C4-2B (cell line): ENCODE results near the gene PDE4B.
"Not testable (repeated sequence)": the region's sequence is repeated elsewhere in the genome, so short reads cannot be mapped to it uniquely, and the experiment has no call there.

Source experiments
- H3K27ac ChIP-seq: fragments of 450-650 bp; 2 replicates; pipeline ENCODE4 v1.5.1; 2017
- CTCF ChIP-seq: fragments of 450-650 bp; conservative IDR thresholded peaks from 2 replicates; pipeline ENCODE4 v1.5.1; 2017; ENCODE audit warnings: mild to moderate bottlenecking
- ZFX ChIP-seq: fragments of 450-650 bp; IDR thresholded peaks from 2 replicates; pipeline ENCODE4 v1.6.1; 2017

The PDE4B gene

DNA sequence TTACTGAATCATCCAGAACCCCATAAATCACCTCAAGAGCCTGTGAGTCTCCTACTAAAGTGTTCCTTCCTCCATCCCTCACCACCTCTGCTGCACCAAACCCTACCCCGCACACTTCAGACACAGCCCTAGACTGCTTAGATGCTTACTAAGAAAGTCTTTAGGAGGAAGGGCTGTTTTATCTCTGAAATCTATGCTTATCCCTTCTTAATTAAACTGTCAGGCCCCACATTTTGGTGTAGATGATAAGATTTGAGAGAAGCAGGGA, 524.5 kb downstream of the PDE4B start:
- H3K27ac ChIP-seq = no peak overlapping the region
- TF ChIP-seq ZFX = no peak
- no peak for TF ChIP-seq CTCF

DNA sequence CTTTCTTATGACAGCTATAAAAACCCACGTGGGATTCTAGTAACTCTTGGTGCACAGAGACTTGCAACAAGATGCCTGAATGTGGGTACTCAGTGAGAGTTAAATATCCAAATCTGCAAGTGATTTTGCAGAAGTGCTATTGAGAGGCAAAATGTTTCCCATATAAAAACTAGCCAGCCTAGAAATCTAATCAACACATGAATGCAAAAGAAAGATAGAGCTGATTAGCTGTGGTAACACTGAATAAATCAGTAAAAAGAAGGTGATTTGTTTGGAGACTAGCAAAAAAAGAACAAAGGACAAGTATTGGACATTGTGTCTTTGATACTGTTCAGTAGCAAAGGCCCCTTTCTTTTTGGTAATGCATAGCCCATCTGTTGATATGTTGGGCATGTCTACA, 527.5 kb downstream of the PDE4B start:
- TF ChIP-seq ZFX (no peak), CTCF (no peak)
- no peak overlapping the region for H3K27ac ChIP-seq

DNA sequence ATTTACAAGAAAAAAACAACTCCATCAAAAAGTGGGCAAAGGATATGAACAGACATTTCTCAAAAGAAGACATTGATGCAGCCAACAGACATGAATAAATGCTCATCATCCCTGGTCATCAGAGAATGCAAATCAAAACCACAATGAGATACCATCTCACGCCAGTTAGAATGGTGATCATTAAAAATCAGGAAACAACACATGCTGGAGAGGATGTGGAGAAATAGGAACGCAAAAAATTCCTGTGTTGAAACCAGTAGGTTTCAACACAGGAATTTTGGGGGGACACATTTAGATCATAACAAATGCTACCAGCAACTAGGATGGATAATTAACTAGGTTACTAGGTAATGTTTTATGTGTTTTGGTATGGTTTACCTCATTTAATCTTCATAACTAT, 529.8 kb downstream of the PDE4B start:
- H3K27ac ChIP-seq = not testable (repeated sequence)

DNA sequence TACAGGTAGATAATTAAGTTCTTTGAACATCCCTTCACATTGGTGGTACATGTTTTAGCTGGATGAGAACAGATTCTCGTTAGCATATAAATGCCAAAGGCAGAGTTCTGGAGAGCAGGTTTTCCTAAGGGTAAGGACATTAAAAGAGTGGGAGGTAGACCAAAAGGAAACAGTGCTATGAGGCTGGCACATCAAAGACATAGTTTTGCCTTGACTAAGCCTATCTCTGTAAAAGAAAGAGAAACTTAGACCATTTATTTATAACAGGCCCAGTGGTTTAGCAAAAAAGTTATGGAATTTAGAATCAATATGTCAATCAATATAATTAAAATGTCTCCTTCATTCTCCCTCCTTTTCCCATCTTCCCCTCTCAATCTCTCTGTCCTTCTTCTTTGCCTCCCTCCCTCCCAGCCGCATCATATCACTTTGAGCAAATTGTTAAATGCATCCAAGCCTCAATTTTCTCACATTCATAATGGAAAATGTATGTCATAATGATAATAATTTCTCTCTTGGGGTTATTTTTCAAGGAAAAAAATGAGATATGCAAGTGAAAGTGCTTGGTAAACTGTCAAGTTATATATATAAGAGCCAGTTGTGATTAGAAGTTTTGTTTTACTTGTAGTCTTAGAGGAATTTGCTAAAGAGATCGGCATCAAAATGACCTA, 531.4 kb downstream of the PDE4B start:
- H3K27ac ChIP-seq = no peak overlapping the region
- TF ChIP-seq ZFX = no peak
- no peak for TF ChIP-seq CTCF

- H3K27ac ChIP-seq = no peak overlapping the region
- TF ChIP-seq ZFX = no peak
- no peak for TF ChIP-seq CTCF
Measured at GRCh38 chr1:66325594-66326380, 533.1 kb downstream of the PDE4B start.

DNA sequence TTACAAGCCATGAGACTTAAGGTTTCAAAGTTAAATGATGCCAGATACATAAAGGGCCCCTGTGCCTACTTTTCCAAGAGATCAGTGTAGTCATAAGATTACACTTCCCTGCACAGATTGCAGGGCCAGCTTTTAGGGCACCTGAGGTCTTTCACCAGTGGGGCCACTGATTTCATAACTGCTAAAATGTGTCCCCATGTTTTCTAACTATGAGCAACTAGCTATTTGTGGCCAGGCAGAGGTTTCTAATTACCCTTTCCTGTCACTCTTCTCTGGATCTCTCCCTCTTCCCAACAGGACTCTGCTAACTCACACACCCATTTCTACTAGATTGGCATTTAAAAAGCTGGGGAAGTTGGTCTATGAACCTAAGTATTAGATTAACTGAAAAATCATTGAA, 534.2 kb downstream of the PDE4B start:
- no peak overlapping the region for H3K27ac ChIP-seq
- no peak for TF ChIP-seq CTCF
- TF ChIP-seq ZFX = no peak

DNA sequence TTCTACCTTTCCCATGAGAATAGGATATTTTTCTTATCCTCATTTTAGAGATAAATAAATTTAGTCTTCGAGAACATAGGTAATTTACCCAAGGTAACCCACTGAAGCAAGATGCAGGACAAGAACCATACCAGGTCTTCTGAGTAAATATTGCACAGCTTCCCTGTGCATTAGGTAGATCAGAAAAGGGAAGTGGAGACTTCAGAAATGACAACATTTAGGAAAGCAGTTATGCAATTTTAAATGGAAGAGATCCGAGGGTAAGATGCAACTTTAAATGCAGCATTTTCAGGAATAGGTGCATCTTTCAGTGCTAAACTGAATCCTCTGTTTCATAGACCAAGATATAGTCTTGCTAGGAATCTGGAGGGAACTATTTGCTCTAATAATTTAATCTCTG, 534.9 kb downstream of the PDE4B start:
- TF ChIP-seq ZFX = no peak
- TF ChIP-seq CTCF = no peak
- H3K27ac ChIP-seq = no peak overlapping the region

DNA sequence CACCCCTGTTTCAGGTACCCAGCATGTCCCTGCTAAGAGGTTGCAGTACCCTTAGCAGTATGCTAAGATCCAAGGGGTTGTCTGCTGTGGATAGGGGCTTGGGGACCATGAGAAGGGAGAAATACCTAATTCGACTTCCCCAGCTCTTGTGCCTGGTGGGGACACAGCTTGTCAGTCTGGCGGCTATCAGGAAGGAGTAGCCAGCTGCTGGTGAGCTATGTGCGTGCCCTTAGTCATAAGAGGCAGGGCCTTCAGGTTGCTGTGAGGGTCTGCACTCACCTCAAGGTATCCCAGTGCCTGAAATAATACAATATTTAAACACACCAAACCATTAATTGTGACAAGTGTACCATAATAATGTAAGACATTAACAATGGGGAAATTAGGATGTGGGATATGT, 536.2 kb downstream of the PDE4B start:
- TF ChIP-seq CTCF (no peak), ZFX (no peak)
- H3K27ac ChIP-seq = no peak overlapping the region
